ENCODE data around the gene FAM168B. TPM values are rescaled to one million over a fixed set of nuclear protein-coding genes. Genes with fewer than 3 reads are reported as not detected.

The FAM168B gene
- total RNA-seq, 1 experiment from 2014 or later: 81.4 TPM

DNA sequence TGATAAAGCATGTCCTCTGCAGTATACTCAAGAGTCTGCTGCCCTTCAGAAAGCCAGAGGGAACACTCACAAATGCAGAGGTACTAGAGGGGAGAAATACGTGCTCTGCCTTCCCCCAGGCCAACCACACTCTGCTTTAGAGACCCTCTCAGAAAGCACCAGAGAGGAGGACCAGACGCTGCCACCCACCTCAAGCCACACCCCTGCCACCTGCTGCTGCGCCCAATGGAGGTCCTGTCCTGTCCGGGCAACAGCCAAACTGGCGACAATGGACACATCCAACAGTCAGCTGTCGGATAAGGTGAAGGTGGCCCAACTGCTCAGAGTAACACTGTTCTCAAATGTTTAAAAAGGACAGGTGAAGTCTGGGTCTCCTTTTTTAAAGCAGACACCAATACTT lies 44.6 kb downstream of the FAM168B start:
- Histone ChIP-seq H2BK12ac (ENCODE audit: insufficient read length, low read depth, low read length) (no peak overlapping the region), H3K4me2 (ENCODE audit: insufficient read depth, insufficient read length, low read length) (no peak overlapping the region), H3K56ac (ENCODE audit: insufficient read length, low read depth, low read length) (no peak overlapping the region), H4K91ac (ENCODE audit: insufficient read length, low read depth, low read length) (no peak overlapping the region), H4K8ac (replicated peaks; ENCODE audit: insufficient read length, low read depth, low read length) (no peak overlapping the region), H3K9ac (ENCODE audit: extremely low read depth, insufficient read length, low read length) (no peak overlapping the region), H3K79me1 (ENCODE audit: insufficient read depth, low read depth, low read length, poor library complexity, severe bottlenecking) (no peaks in the 10 kb centered on the region), H2BK5ac (ENCODE audit: insufficient read length, low read length) (no peak overlapping the region), H3K9me3 (ENCODE audit: control insufficient read depth, low read depth, low read length) (no peaks in the 10 kb centered on the region), H2AK5ac (ENCODE audit: insufficient read length, low read length) (no peak overlapping the region), H2BK15ac (ENCODE audit: low read depth, low read length) (no peak overlapping the region), H3K27ac (ENCODE audit: insufficient read length, low read depth, low read length) (no peak overlapping the region), H4K5ac (ENCODE audit: insufficient read length, low read depth, low read length) (no peak overlapping the region), H2BK20ac (ENCODE audit: low read depth, low read length, poor library complexity, severe bottlenecking) (no peak overlapping the region), H4K20me1 (ENCODE audit: control insufficient read depth, insufficient read depth, insufficient read length) (peaks cover 2% of the 10 kb centered on the region), H3T11ph (ENCODE audit: low read length) (no peak overlapping the region), H2BK120ac (ENCODE audit: low read depth, low read length, poor library complexity, severe bottlenecking) (no peak overlapping the region), H3K14ac (ENCODE audit: insufficient read depth, low read length) (no peak overlapping the region), H3K23me2 (ENCODE audit: insufficient read length, low read depth, low read length, poor library complexity, severe bottlenecking) (no peaks in the 10 kb centered on the region), H3K79me2 (ENCODE audit: insufficient read depth, low read length) (no peaks in the 10 kb centered on the region), H3K27me3 (ENCODE audit: insufficient read depth, low read length) (no peaks in the 10 kb centered on the region), H3K23ac (ENCODE audit: insufficient read length, low read depth, low read length) (no peak overlapping the region), H3K18ac (ENCODE audit: insufficient read length, low read depth, low read length) (no peak overlapping the region), H3K4ac (ENCODE audit: low read depth, low read length) (no peak overlapping the region), H2AFZ (ENCODE audit: low read length) (no peak overlapping the region), H3K4me1 (ENCODE audit: insufficient read depth, low read length) (no peaks in the 10 kb centered on the region)
- no CpG with 5 or more reads among the region's 6 CpGs for WGBS (ENCODE audit: extremely low coverage, insufficient read length, low lambda C conversion rate)
- TF ChIP-seq, protein P1, sequence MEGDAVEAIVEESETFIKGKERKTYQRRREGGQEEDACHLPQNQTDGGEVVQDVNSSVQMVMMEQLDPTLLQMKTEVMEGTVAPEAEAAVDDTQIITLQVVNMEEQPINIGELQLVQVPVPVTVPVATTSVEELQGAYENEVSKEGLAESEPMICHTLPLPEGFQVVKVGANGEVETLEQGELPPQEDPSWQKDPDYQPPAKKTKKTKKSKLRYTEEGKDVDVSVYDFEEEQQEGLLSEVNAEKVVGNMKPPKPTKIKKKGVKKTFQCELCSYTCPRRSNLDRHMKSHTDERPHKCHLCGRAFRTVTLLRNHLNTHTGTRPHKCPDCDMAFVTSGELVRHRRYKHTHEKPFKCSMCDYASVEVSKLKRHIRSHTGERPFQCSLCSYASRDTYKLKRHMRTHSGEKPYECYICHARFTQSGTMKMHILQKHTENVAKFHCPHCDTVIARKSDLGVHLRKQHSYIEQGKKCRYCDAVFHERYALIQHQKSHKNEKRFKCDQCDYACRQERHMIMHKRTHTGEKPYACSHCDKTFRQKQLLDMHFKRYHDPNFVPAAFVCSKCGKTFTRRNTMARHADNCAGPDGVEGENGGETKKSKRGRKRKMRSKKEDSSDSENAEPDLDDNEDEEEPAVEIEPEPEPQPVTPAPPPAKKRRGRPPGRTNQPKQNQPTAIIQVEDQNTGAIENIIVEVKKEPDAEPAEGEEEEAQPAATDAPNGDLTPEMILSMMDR (conservative IDR thresholded peaks at IDR 0.05): no peak
- H3K27ac Mint-ChIP-seq: no peak overlapping the region; a peak in 1 of 7 replicates
- no peaks in the 10 kb centered on the region for H3K9me3 Mint-ChIP-seq
- H3K27me3 Mint-ChIP-seq (ENCODE audit: low read depth): no peaks in the 10 kb centered on the region; the same call in 1 of the 2 replicates
- no peak overlapping the region for H3K4me3 Mint-ChIP-seq
- peaks cover 39 to 63% (median 62%) of the 10 kb centered on the region in 3 experiments; a peak in 6 of 7 replicates for H3K36me3 Mint-ChIP-seq (ENCODE audit: insufficient read depth in 1 of 3, low read depth in 3 of 3)
- H3K4me1 Mint-ChIP-seq: 0 out of 4 replicates have a peak, but pooled peaks cover 0 to 4% of the 10 kb centered on the region in 2 experiments
- no peak for DNase-seq

Data from H9 (cell line).